NT2/D1 (cell line): ENCODE results near the gene ZNF107.

Experiments used
- DNase-seq: peaks from one replicate; pipeline ENCODE4 v3.0.0-alpha.2; 2011; ENCODE audit warnings: low read depth, low spot score
- H3K27me3 ChIP-seq: 2 replicates; pipeline ENCODE4 v1.6.0; 2011; ENCODE audit warnings: mild to moderate bottlenecking; ENCODE audit not compliant: insufficient read length, insufficient read depth
- H3K36me3 ChIP-seq: 2 replicates; pipeline ENCODE4 v1.6.1; 2011; ENCODE audit warnings: mild to moderate bottlenecking, low read length, mixed read lengths; ENCODE audit not compliant: insufficient read depth, insufficient read length
- H3K4me1 ChIP-seq: 2 replicates; pipeline ENCODE4 v1.5.1; 2011; ENCODE audit not compliant: insufficient read depth, insufficient read length
- H3K4me3 ChIP-seq: 2 replicates; pipeline ENCODE4 v1.5.1; 2011; ENCODE audit warnings: low read depth; ENCODE audit not compliant: insufficient read length
- H3K9ac ChIP-seq: 2 replicates; pipeline ENCODE4 v1.6.0; 2011; ENCODE audit warnings: low read depth; ENCODE audit not compliant: insufficient read length
- H3K9me3 ChIP-seq: 2 replicates; pipeline ENCODE4 v1.5.1; 2011; ENCODE audit warnings: mild to moderate bottlenecking, low read length; ENCODE audit not compliant: insufficient read depth
- SUZ12 ChIP-seq: IDR thresholded peaks from 2 replicates; pipeline ENCODE4 v1.6.1; 2011; ENCODE audit not compliant: insufficient read length, insufficient read depth; ENCODE audit errors: extremely low read depth
- YY1 ChIP-seq: IDR thresholded peaks from 2 replicates; pipeline ENCODE4 v1.6.1; 2011; ENCODE audit not compliant: insufficient read length, insufficient read depth
- ZNF274 ChIP-seq: IDR thresholded peaks from 2 replicates; pipeline ENCODE4 v1.6.1; 2011; ENCODE audit warnings: mild to moderate bottlenecking, low read depth, low read length

The ZNF107 gene

DNA sequence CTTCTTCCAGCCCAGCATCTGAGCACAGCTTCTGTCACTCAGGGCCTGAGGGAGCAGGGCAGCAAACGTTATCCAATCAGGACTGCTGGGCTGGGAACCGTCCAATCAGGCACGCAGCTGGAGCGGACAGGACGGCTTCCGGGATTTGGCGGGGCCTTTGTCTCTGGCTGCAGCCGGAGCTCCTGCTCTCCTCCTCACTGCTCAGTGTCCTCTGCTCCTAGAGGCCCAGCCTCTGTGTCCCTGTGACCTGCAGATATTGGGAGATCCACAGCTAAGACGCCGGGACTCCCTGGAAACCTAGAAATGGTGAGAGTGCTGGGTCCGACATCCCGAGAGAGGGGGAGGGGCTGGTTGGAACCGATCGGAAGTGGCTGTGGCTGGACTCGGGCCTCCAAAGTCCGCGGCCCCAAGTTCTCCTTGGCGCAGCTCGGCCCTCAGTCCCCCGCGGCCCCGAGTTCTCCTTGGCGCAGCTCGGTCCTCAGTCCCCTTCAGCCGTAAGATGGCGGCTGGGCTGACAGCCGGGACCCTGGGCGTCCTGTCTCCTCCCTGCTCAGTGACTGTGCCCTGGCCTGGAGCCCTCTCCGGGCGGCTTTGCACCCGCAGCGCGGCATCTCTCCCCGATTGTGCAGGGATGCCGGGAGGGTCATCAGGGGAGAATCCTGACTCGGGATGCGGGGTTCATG lies at the start of gene ZNF107:
TSS of gene ZNF107 (plus strand) at position 154 of the 683 bp plus-strand sequence. CDS start at position 304, 150 bp downstream.
- TF ChIP-seq ZNF274, result no peak
- TF ChIP-seq YY1, result no peak
- no peak for TF ChIP-seq SUZ12
- peak within 1 kb of the TSS; percentile 87 for H3K4me3 ChIP-seq
- DNase-seq, result peak; percentile 96
- peaks cover 9% of the 10 kb centered on the region for H3K4me1 ChIP-seq
- H3K36me3 ChIP-seq, result peaks cover 30% of the 10 kb centered on the region
- H3K27me3 ChIP-seq, result no peaks in the 10 kb centered on the region
- no peaks in the 10 kb centered on the region for H3K9me3 ChIP-seq
- H3K9ac ChIP-seq, result peak within 1 kb of the TSS; percentile 94

DNA sequence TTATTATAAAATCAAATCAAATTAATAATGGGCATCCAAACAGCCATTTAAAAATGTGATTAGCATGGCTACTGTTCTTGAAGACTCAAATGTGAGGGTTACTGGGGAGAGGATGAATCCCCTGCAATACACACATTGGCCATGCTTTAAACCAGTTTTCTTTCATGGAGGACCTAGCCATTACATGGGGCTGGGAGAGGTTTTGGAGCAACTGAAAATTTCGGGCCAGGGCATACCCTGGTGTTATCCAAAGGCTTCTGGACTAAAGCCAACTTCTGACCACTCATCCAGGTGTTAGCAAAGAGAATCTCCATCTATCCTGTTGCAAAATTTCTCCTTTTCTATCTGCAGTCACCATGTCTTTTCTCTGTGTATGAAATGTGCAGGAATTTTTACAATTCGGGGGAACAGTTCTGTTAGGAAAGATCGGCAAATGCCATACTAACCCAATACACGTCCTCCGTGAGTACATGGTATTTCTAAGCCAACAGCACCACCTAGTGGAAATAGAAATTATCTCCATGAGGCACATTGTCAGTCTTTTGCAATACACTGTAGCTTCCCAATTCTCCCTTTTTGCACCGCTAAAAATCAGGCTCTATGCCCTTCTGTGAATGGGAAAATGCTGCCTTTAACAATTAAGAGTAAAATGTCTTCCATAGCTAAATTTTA lies 47.0 kb upstream of the ZNF107 start:
- no peak overlapping the region for H3K4me3 ChIP-seq
- no peaks in the 10 kb centered on the region for H3K36me3 ChIP-seq
- H3K27me3 ChIP-seq, result no peaks in the 10 kb centered on the region
- TF ChIP-seq YY1, result no peak
- TF ChIP-seq SUZ12, result no peak
- no peak for TF ChIP-seq ZNF274
- no peak overlapping the region for H3K9ac ChIP-seq
- H3K9me3 ChIP-seq, result peaks cover 16% of the 10 kb centered on the region
- no peaks in the 10 kb centered on the region for H3K4me1 ChIP-seq
- DNase-seq, result peak; percentile 76

DNA sequence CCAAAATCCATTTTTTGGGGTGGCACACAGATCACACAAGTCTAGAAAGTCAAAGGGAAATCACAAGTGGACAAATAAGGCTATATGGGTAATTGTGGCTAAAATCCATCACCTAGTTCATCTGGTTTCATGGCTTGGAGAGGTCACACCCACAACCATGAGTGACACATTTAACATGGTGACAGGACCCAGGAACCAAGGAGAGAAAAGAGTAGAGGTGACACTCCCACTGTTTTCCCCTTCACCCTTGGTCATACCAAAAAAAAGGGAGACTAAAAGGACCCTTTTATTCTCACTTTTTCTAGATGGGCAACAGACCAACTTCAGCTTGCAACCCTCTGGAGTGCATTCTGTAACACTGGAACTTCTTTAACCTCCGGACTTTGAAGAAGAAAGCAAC lies 46.2 kb upstream of the ZNF107 start:
- TF ChIP-seq SUZ12, result no peak
- no peak for TF ChIP-seq YY1
- no peak for TF ChIP-seq ZNF274
- peaks cover 16% of the 10 kb centered on the region for H3K9me3 ChIP-seq

DNA sequence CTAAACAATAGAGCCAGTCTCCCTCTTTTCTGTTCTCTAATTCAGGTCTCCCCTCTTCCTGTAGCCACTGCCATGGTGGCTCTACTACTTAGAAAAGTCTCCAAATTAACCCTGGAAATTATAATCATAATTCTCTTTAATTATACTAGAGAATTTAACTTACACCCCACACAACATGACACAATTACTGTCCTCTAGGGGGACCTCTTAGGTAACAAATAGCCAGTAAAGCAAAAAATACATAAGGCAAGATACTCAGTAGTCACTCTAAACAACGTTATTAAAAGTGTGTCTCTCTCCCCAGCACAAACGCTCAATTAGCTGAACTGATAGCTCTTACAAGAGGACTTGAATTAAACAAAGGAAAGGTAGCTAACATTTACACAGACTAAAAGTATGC lies 44.3 kb upstream of the ZNF107 start:
- Histone ChIP-seq H3K4me3 (no peak overlapping the region), H3K9ac (no peak overlapping the region), H3K36me3 (no peaks in the 10 kb centered on the region), H3K27me3 (no peaks in the 10 kb centered on the region), H3K4me1 (no peaks in the 10 kb centered on the region), H3K9me3 (peaks cover 16% of the 10 kb centered on the region)
- TF ChIP-seq YY1 (no peak), SUZ12 (no peak), ZNF274 (no peak)
- DNase-seq, result no peak

More for the DNA sequence above, 46.2 kb upstream of the ZNF107 start:
- DNase-seq, result no peak
- H3K36me3 ChIP-seq, result no peaks in the 10 kb centered on the region
- H3K9ac ChIP-seq, result no peak overlapping the region
- H3K4me3 ChIP-seq, result no peak overlapping the region
- no peaks in the 10 kb centered on the region for H3K27me3 ChIP-seq
- no peaks in the 10 kb centered on the region for H3K4me1 ChIP-seq

DNA sequence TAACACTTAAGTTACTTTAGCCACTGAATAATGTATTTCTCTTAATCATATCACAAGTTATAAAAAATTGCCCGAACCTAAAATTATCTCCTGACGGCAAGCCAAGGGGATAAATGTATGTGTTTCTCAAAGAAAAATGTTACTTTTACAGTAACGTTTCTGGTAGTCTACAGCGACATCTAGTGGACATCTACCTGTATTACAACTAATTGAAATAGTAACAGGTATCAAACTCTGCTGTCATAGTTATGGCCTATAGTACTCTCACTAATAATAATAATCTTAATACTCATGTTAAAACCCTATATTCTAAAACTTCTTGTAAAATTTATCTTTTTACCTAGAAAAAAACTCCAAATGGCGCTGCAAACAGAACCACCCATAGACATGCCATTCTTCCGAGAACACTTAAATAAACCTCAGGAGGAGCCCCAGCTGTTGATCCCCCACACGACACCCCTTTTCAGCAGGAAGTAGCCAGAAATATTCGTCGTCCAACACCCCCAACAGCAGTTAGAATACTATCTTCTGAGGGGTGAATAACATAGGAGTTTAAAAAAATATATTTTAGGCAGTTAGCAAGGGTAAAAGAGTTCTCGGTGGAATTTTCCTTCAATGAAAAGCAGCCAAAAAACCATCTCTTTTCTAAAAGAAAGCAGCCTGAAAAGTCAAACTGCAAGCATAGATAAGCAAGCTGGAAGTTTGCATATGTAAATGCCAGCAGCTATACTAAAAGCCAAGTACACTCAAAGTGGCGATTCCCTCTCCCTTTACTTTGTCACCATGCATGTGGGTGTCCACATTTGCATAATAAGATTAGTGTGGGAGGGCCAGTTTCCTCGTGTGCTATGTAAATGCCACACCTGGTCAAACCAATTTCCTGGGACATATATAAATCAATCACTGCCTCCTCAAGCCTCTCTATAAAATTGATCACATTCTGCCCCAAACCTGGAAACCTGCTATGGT lies 40.5 kb upstream of the ZNF107 start:
- H3K36me3 ChIP-seq, result no peaks in the 10 kb centered on the region
- peaks cover 4% of the 10 kb centered on the region for H3K9me3 ChIP-seq
- no peak for TF ChIP-seq ZNF274
- TF ChIP-seq YY1, result no peak
- no peak for TF ChIP-seq SUZ12
- H3K9ac ChIP-seq, result no peak overlapping the region
- no peaks in the 10 kb centered on the region for H3K27me3 ChIP-seq
- no peak overlapping the region for H3K4me3 ChIP-seq
- H3K4me1 ChIP-seq, result no peaks in the 10 kb centered on the region
- DNase-seq, result peak; percentile 42

DNA sequence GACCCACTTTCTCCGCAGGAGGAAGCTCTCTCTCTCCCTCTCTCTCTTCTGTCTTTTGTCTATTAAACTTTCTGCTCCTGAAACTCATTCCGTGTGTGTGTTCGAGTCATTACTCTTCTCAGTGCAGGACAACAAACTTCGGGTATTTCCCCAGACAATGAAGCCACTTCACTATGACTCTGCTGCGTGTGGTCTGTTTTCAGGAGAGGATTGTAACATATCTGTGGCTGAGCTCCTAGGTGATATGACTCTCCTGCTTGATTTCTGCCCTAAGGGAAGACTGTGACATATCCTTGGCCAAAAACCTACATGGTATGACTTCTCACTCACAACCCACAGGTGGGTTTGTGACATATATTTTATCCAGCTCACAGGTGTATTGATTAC lies 39.9 kb upstream of the ZNF107 start:
- Histone ChIP-seq H3K27me3 (no peaks in the 10 kb centered on the region), H3K36me3 (no peaks in the 10 kb centered on the region), H3K4me1 (no peaks in the 10 kb centered on the region), H3K9me3 (no peaks in the 10 kb centered on the region; the same call in 1 of the 2 replicates), H3K4me3 (no peak overlapping the region), H3K9ac (no peak overlapping the region)
- TF ChIP-seq SUZ12, result no peak
- TF ChIP-seq YY1, result no peak
- TF ChIP-seq ZNF274, result no peak
- DNase-seq, result no peak

- Histone ChIP-seq H3K4me3 (no peak overlapping the region), H3K36me3 (no peaks in the 10 kb centered on the region), H3K27me3 (no peaks in the 10 kb centered on the region), H3K4me1 (no peaks in the 10 kb centered on the region), H3K9ac (no peak overlapping the region), H3K9me3 (no peaks in the 10 kb centered on the region)
- DNase-seq, result no peak
- TF ChIP-seq YY1 (no peak), ZNF274 (no peak), SUZ12 (no peak)
Measured at GRCh38 chr7:64626557-64626956, 39.4 kb upstream of the ZNF107 start.
